ENCODE results near the gene ZNF778.

DNA sequence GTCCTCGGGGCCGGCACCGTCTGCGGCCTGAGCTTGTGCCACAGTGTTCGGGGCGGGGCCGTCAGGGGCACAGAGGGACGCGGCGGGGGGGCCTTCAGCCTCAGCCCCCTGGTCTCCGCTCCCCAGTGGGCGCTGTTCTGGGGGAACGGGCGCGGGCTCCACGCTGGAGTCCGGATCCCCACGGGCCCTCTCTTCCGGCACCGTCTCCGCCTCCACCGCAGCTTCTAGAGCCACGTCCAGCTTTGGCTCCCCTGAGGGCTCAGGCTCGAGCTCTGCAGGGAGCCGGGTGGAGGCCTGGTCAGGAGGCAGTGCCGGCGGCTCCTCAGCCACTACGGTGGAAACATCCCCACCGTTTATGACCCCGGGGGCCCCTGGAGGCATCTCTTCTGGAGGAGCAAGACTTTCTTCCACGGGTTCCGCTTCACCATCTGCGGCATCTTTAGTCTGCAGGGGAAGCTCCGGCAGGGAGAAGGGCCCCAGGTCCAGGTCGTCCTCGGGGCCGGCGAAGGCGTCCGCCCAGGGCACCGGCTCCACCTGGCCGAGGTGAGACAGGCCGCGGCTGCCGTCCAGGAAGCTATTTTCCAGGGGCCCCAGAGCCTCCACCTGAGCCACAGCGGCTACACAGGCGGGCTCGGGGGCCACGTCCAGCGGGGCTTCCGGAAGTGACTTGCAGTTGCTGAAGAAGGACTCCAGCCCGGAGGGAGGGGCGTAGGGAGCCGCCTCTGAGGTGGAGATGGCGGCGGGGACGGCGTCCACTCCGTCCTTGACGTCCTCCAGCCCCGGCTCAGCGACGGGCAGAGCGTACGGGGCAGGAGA is 62.4 kb downstream of the ZNF778 start:
- TF ChIP-seq, protein P1, sequence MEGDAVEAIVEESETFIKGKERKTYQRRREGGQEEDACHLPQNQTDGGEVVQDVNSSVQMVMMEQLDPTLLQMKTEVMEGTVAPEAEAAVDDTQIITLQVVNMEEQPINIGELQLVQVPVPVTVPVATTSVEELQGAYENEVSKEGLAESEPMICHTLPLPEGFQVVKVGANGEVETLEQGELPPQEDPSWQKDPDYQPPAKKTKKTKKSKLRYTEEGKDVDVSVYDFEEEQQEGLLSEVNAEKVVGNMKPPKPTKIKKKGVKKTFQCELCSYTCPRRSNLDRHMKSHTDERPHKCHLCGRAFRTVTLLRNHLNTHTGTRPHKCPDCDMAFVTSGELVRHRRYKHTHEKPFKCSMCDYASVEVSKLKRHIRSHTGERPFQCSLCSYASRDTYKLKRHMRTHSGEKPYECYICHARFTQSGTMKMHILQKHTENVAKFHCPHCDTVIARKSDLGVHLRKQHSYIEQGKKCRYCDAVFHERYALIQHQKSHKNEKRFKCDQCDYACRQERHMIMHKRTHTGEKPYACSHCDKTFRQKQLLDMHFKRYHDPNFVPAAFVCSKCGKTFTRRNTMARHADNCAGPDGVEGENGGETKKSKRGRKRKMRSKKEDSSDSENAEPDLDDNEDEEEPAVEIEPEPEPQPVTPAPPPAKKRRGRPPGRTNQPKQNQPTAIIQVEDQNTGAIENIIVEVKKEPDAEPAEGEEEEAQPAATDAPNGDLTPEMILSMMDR (IDR thresholded peaks at IDR 0.05): no peak
- no peak for TF ChIP-seq EZH2phosphoT487 (IDR thresholded peaks at IDR 0.05)
- no peak for TF ChIP-seq EZH2 (IDR thresholded peaks at IDR 0.05)

Data from neural progenitor cell (in vitro differentiated cells).